NCI-H748 (cell line): Measurements from ENCODE around the gene EXOC2.
A peak's percentile ranks its signal among the peaks of the same experiment; 100 is the strongest.
"Not testable (repeated sequence)": the region's sequence is repeated elsewhere in the genome, so short reads cannot be mapped to it uniquely, and the experiment has no call there.

ENCODE experiments used
- DNase-seq: peaks from one replicate; lab custom pipeline; 2025; ENCODE audit not compliant: unreplicated experiment; lab: John Stamatoyannopoulos, UW

The EXOC2 gene

GRCh38 chr6:680251-680650 is 12.7 kb downstream of the EXOC2 start:
- no peak for DNase-seq

GRCh38 chr6:679282-679681 is 13.7 kb downstream of the EXOC2 start:
- DNase-seq: no peak

- no peak for DNase-seq
Measured at GRCh38 chr6:678520-678919, 14.4 kb downstream of the EXOC2 start.

- no peak for DNase-seq
Measured at GRCh38 chr6:677919-678318, 15.0 kb downstream of the EXOC2 start.

GRCh38 chr6:674956-675355 is 18.0 kb downstream of the EXOC2 start:
- no peak for DNase-seq

GRCh38 chr6:674406-674805 is 18.5 kb downstream of the EXOC2 start:
- no peak for DNase-seq

- no peak for DNase-seq
Measured at GRCh38 chr6:667253-667927, 25.5 kb downstream of the EXOC2 start.

GRCh38 chr6:665403-666267 is 27.3 kb downstream of the EXOC2 start:
- no peak for DNase-seq

GRCh38 chr6:663788-664187 is 29.2 kb downstream of the EXOC2 start:
- DNase-seq: not testable (repeated sequence)

GRCh38 chr6:659716-660581 is 33.0 kb downstream of the EXOC2 start:
- DNase-seq: peak; percentile 12

- no peak for DNase-seq
Measured at GRCh38 chr6:658244-658643, 34.7 kb downstream of the EXOC2 start.

GRCh38 chr6:657743-658142 is 35.2 kb downstream of the EXOC2 start:
- DNase-seq: no peak

- DNase-seq: no peak
Measured at GRCh38 chr6:656460-657252, 36.3 kb downstream of the EXOC2 start, which contains the start of gene HUS1B. Gene HUS1B (minus strand): TSS chr6:657100. CDS start chr6:656944, 156 bp downstream.

- DNase-seq: no peak
Measured at GRCh38 chr6:654136-654535, 38.8 kb downstream of the EXOC2 start.

- DNase-seq: no peak
Measured at GRCh38 chr6:652865-653264, 40.1 kb downstream of the EXOC2 start.

GRCh38 chr6:650098-650497 is 42.8 kb downstream of the EXOC2 start:
- DNase-seq: no peak

GRCh38 chr6:642805-643204 is 50.1 kb downstream of the EXOC2 start:
- no peak for DNase-seq

GRCh38 chr6:641225-641985 is 51.5 kb downstream of the EXOC2 start:
- no peak for DNase-seq

- no peak for DNase-seq
Measured at GRCh38 chr6:636488-636887, 56.5 kb downstream of the EXOC2 start.

GRCh38 chr6:635233-635632 is 57.7 kb downstream of the EXOC2 start:
- no peak for DNase-seq
